ENCODE data around the gene BBS9. TPM values are rescaled to one million over a fixed set of nuclear protein-coding genes. Genes with fewer than 3 reads are reported as not detected.

BBS9 gene
- total and polyA plus RNA-seq, 9 of the 15 experiments (the other 6 are each of a cell fraction or from before 2014, with no cell fraction given), result 0.77 to 3.3 (median 2.4) TPM

GRCh38 chr7:33137103-33137502, 7.7 kb downstream of the BBS9 start (continued):
- TF ChIP-seq ZBTB11 (CRISPR knock-in tag; IDR thresholded peaks at IDR 0.05), result no peak
- no peak for TF ChIP-seq EHMT2 (IDR thresholded peaks at IDR 0.05)

GRCh38 chr7:33142585-33142984, 13.2 kb downstream of the BBS9 start:
- no peaks in the 10 kb centered on the region for H3K4me1 ChIP-seq (replicated peaks in 1 of 2; ENCODE audit: control insufficient read depth in 2 of 2, insufficient read depth in 2 of 2, low read length in 2 of 2)
- intact Hi-C loops (cut with micrococcal nuclease) (no loop called here), in situ Hi-C loops (cut with MboI) (no loop called here)
- no peaks in the 10 kb centered on the region for H3K79me2 ChIP-seq (ENCODE audit: control insufficient read depth, insufficient read depth, low read length)
- no TSS peak for BruUV-seq (replicated peaks)
- ChIA-PET CTCF (ENCODE audit: low intra/inter-chr PET ratio) (no interaction called here), POLR2A (no interaction called here)
- no peak overlapping the region for H2AFZ ChIP-seq (ENCODE audit: low read depth, low read length)
- no peak overlapping the region for H3K27ac ChIP-seq (ENCODE audit: extremely low read depth, low read depth, low read length)
- no peak overlapping the region for H3K4me3 ChIP-seq
- no peaks in the 10 kb centered on the region for H3K9me1 ChIP-seq (ENCODE audit: control insufficient read depth, insufficient read depth, low read length)
- FAIRE-seq (no peak), DNase-seq (ENCODE audit: extremely low read depth in 1 of 4, low spot score in 3 of 4) (no peak), ATAC-seq (no peak)
- WGBS (ENCODE audit: insufficient coverage, low coverage, missing lambda C conversion rate), result 6% methylated on average over 1 of the region's 1 CpG
- H3K9me3 ChIP-seq (replicated peaks; ENCODE audit: control insufficient read depth, insufficient read depth, low read depth, low read length), result no peaks in the 10 kb centered on the region
- H3K36me3 ChIP-seq (ENCODE audit: control insufficient read depth, insufficient read depth, low read length), result no peaks in the 10 kb centered on the region
- H3K27me3 ChIP-seq (ENCODE audit: control insufficient read depth in 2 of 2, insufficient read depth in 2 of 2, low read length in 2 of 2), result peaks cover 4 to 6% of the 10 kb centered on the region in 2 experiments; a peak in 2 of 5 replicates
- H3K9ac ChIP-seq (ENCODE audit: insufficient read depth in 1 of 2, low read depth in 2 of 2, low read length in 2 of 2), result no peak overlapping the region
- no peaks in the 10 kb centered on the region for H4K20me1 ChIP-seq (replicated peaks; ENCODE audit: control insufficient read depth, insufficient read depth, low read length)
- H3K4me2 ChIP-seq (ENCODE audit: insufficient read depth, low read length), result no peak overlapping the region
- TF ChIP-seq ZNF133 (CRISPR knock-in tag; IDR thresholded peaks at IDR 0.05) (no peak), ZNF146 (CRISPR knock-in tag; IDR thresholded peaks at IDR 0.05; ENCODE audit: unreplicated experiment) (peak; percentile 62), ZNF232 (CRISPR knock-in tag; IDR thresholded peaks at IDR 0.05) (no peak), ZNF584 (CRISPR knock-in tag; IDR thresholded peaks at IDR 0.05; ENCODE audit: low read depth) (no peak), THRAP3 (IDR thresholded peaks at IDR 0.05; ENCODE audit: borderline replicate concordance) (no peak), ZNF407 (IDR thresholded peaks at IDR 0.05; ENCODE audit: low read depth) (no peak), TEAD1 (CRISPR knock-in tag; IDR thresholded peaks at IDR 0.05) (no peak), HSF4 (CRISPR knock-in tag; IDR thresholded peaks at IDR 0.05; ENCODE audit: borderline replicate concordance) (no peak)

Data from K562 (cell line).